H1 (cell line): ENCODE data around the gene UTS2B. TPM values are rescaled to one million over a fixed set of nuclear protein-coding genes. Genes with fewer than 3 reads are reported as not detected.

ENCODE experiments used
- CTCF ChIA-PET: fragments of 300-600 bp; sonication (Branson Sonifier 250); formaldehyde crosslinking; loops from one replicate; lab custom pipeline; 2021; ENCODE audit not compliant: partially characterized antibody; lab: Charles Lee
- POLR2A ChIA-PET: fragments of 300-600 bp; sonication (Branson Sonifier 250); formaldehyde crosslinking; loops from one replicate; lab custom pipeline; 2021; ENCODE audit warnings: inconsistent platforms; ENCODE audit not compliant: partially characterized antibody; lab: Charles Lee
- DNase-seq, 2 experiments: peaks; one replicate each; pipeline versions ENCODE4 v3.0.0 to v3.0.0-alpha.2; 2010 to 2022; ENCODE audit warnings: low spot score in 2 of 2, low read depth in 1 of 2, mixed read lengths in 1 of 2
- FAIRE-seq: peaks from 2 replicates; lab custom pipeline; 2011; peaks lifted over from hg19 to GRCh38; lab: Jason Lieb, UNC
- H2AFZ ChIP-seq: 2 replicates; pipeline ENCODE4 v1.8.1; 2012; ENCODE audit warnings: low read length, inconsistent platforms
- H2AK5ac ChIP-seq: 2 replicates; pipeline ENCODE4 v1.6.1; 2013; ENCODE audit warnings: low read depth, low read length
- H2BK120ac ChIP-seq: replicated peaks from 2 replicates; pipeline ENCODE3; 2013; ENCODE audit warnings: low read depth, low read length, inconsistent platforms
- H2BK12ac ChIP-seq: 2 replicates; pipeline ENCODE4 v1.6.1; 2013; ENCODE audit warnings: low read depth, low read length
- H2BK15ac ChIP-seq: 2 replicates; pipeline ENCODE4 v1.6.1; 2013; ENCODE audit warnings: low read length
- H2BK20ac ChIP-seq: 2 replicates; pipeline ENCODE4 v1.6.1; 2013; ENCODE audit warnings: low read length
- H2BK5ac ChIP-seq: 2 replicates; pipeline ENCODE4 v1.6.1; 2013; ENCODE audit warnings: low read depth, low read length
- H3K14ac ChIP-seq: 2 replicates; pipeline ENCODE4 v1.6.1; 2013; ENCODE audit warnings: inconsistent platforms; ENCODE audit not compliant: insufficient read length
- H3K18ac ChIP-seq: 2 replicates; pipeline ENCODE4 v1.6.1; 2013; ENCODE audit warnings: low read length; ENCODE audit errors: extremely low read depth
- H3K23ac ChIP-seq: 2 replicates; pipeline ENCODE4 v1.6.1; 2013; ENCODE audit warnings: inconsistent platforms; ENCODE audit not compliant: insufficient read length
- H3K23me2 ChIP-seq: 2 replicates; pipeline ENCODE4 v1.6.1; 2013; ENCODE audit warnings: low read depth, low read length
- H3K27ac ChIP-seq: 2 replicates; pipeline ENCODE4 v1.6.1; 2011; ENCODE audit warnings: low read depth, low read length, inconsistent platforms
- H3K27me3 ChIP-seq, 4 experiments: replicated peaks in 1 of 4; 1 replicate in 1 of 4; 2 replicates in 3 of 4; pipeline versions ENCODE4 v1.6.1 to v1.8.1; 2011 to 2013; ENCODE audit warnings: low read length in 3 of 4, mild to moderate bottlenecking in 3 of 4, inconsistent platforms in 2 of 4, mixed read lengths in 2 of 4, moderate library complexity in 1 of 4; ENCODE audit not compliant: control insufficient read depth in 3 of 4, insufficient read depth in 3 of 4; ENCODE audit errors: extremely low read depth in 1 of 4
- H3K36me3 ChIP-seq, 4 experiments: 2 replicates each; pipeline versions ENCODE4 v1.6.1 to v1.8.1; 2011 to 2013; ENCODE audit warnings: mild to moderate bottlenecking in 4 of 4, low read length in 3 of 4, moderate library complexity in 2 of 4, control low read depth in 1 of 4, inconsistent platforms in 1 of 4; ENCODE audit not compliant: insufficient read depth in 4 of 4, control insufficient read depth in 2 of 4
- H3K4ac ChIP-seq: replicated peaks from 2 replicates; pipeline ENCODE3; 2013; ENCODE audit warnings: low read length, low read depth, mixed read lengths, inconsistent platforms; ENCODE audit not compliant: insufficient read length
- H3K4me1 ChIP-seq, 4 experiments: replicated peaks in 1 of 4; 1 replicate in 1 of 4; 2 replicates in 3 of 4; pipeline versions ENCODE4 v1.6.1 to v1.8.1; 2011 to 2013; ENCODE audit warnings: low read length in 3 of 4, inconsistent platforms in 2 of 4, mixed read lengths in 1 of 4; ENCODE audit not compliant: insufficient read depth in 4 of 4, control insufficient read depth in 3 of 4
- H3K4me2 ChIP-seq, 2 experiments: 2 replicates each; pipeline versions ENCODE4 v1.6.1 to v1.8.1; 2011 to 2013; ENCODE audit warnings: low read depth in 2 of 2, low read length in 2 of 2, control low read depth in 1 of 2, inconsistent platforms in 1 of 2, mild to moderate bottlenecking in 1 of 2; ENCODE audit not compliant: insufficient read depth in 1 of 2
- H3K4me3 ChIP-seq, 4 experiments: fragments of 200-600, 300-600 bp in 1 of 4; sonication (generic), shearing (Covaris generic), sonication (Bioruptor Twin) in 1 of 4; 2 replicates each; pipeline versions ENCODE4 v1.5.1 to v1.8.1; 2011 to 2016; ENCODE audit warnings: low read length in 4 of 4, low read depth in 3 of 4, control low read depth in 2 of 4, inconsistent platforms in 2 of 4, mild to moderate bottlenecking in 2 of 4, mixed read lengths in 1 of 4, moderate library complexity in 1 of 4; ENCODE audit not compliant: insufficient read depth in 2 of 4; ENCODE audit errors: extremely low read depth in 1 of 4
- H3K56ac ChIP-seq: replicated peaks from 2 replicates; pipeline ENCODE3; 2013; ENCODE audit warnings: low read depth, mild to moderate bottlenecking, mixed read lengths, low read length, inconsistent platforms; ENCODE audit not compliant: insufficient read length
- H3K79me1 ChIP-seq: 2 replicates; pipeline ENCODE4 v1.6.1; 2013; ENCODE audit warnings: low read depth, low read length, control low read depth
- H3K79me2 ChIP-seq, 2 experiments: 2 replicates each; pipeline versions ENCODE4 v1.6.1 to v1.8.1; 2012 to 2013; ENCODE audit warnings: low read length in 2 of 2, mild to moderate bottlenecking in 2 of 2, inconsistent platforms in 1 of 2; ENCODE audit not compliant: insufficient read depth in 2 of 2, control insufficient read depth in 1 of 2
- H3K9ac ChIP-seq, 4 experiments: replicated peaks in 1 of 4; 1 replicate in 1 of 4; 2 replicates in 3 of 4; pipeline versions ENCODE4 v1.6.1 to v1.8.1; 2011 to 2013; ENCODE audit warnings: low read depth in 3 of 4, low read length in 3 of 4, control low read depth in 2 of 4, mild to moderate bottlenecking in 2 of 4, moderate library complexity in 2 of 4, inconsistent platforms in 1 of 4; ENCODE audit errors: extremely low read depth in 1 of 4
- H3K9me3 ChIP-seq, 2 experiments: 2 replicates each; pipeline versions ENCODE4 v1.6.1 to v1.8.1; 2012 to 2013; ENCODE audit warnings: mild to moderate bottlenecking in 2 of 2, moderate library complexity in 2 of 2, control low read depth in 1 of 2, inconsistent platforms in 1 of 2, low read depth in 1 of 2, low read length in 1 of 2, mixed read lengths in 1 of 2; ENCODE audit not compliant: insufficient read depth in 2 of 2
- H4K20me1 ChIP-seq, 2 experiments: replicated peaks in 1 of 2; 2 replicates each; pipeline versions ENCODE3 to v1.8.1; 2011 to 2013; ENCODE audit warnings: inconsistent platforms in 2 of 2, low read length in 2 of 2, mild to moderate bottlenecking in 1 of 2; ENCODE audit not compliant: insufficient read depth in 2 of 2, control insufficient read depth in 1 of 2
- H4K5ac ChIP-seq: 2 replicates; pipeline ENCODE4 v1.6.1; 2013; ENCODE audit warnings: low read length, low read depth, mixed read lengths, inconsistent platforms; ENCODE audit not compliant: insufficient read length
- H4K8ac ChIP-seq: 2 replicates; pipeline ENCODE4 v1.8.0; 2013; ENCODE audit warnings: mild to moderate bottlenecking, moderate library complexity, low read length, inconsistent platforms; ENCODE audit not compliant: insufficient read depth; ENCODE audit errors: extremely low read depth
- H4K91ac ChIP-seq: replicated peaks from 2 replicates; pipeline ENCODE3; 2013; ENCODE audit warnings: low read length, mixed read lengths, inconsistent platforms; ENCODE audit not compliant: insufficient read length
- KDM1A ChIP-seq: fragments of 200-600, 300-600 bp; sonication (generic); IDR thresholded peaks from 2 replicates; pipeline ENCODE4 v1.7.1; 2016; ENCODE audit warnings: mild to moderate bottlenecking, low read length, borderline replicate concordance
- YY1 ChIP-seq: IDR thresholded peaks from 2 replicates; pipeline ENCODE4 v1.6.1; 2011; ENCODE audit warnings: low read depth, mild to moderate bottlenecking, low read length
- WGBS, 2 experiments: shearing (Covaris generic) in 1 of 2; methylation state at CpG; one replicate each; pipeline versions ENCODE4 v1.1.6 to v1.1.7; 2013 to 2015; ENCODE audit warnings: low lambda C conversion rate in 2 of 2, mixed read lengths in 2 of 2, inconsistent platforms in 1 of 2, low coverage in 1 of 2, missing lambda C conversion rate in 1 of 2; ENCODE audit not compliant: insufficient replicate concordance in 2 of 2, insufficient coverage in 1 of 2, insufficient read length in 1 of 2; ENCODE audit errors: extremely low coverage in 1 of 2, missing lambda C conversion rate in 1 of 2; 5-methylcytosine and 5-hydroxymethylcytosine counted together
- polyA plus RNA-seq, 7 experiments: library from polyadenylated mRNA; depleted of rRNA in 3 of 7; stranded (reverse) in 5 of 7; unstranded in 2 of 7; fragments of >200 nt in 5 of 7; fragments of 200-250 nt in 2 of 7; gene quantifications; 1 replicate in 5 of 7; 2 replicates in 1 of 7; 4 replicates in 1 of 7; pipeline versions ENCODE4 v1.2.1 to v1.2.3, GENCODE V29; 2011 to 2013; ENCODE audit warnings: missing spikeins in 2 of 7, mixed read lengths in 2 of 7
- total RNA-seq: library from RNA; stranded (reverse); fragmentation: NEBNext Ultra II Directional; extraction: Animal tissue kit (Norgen Biotek cat#: 25700); gene quantifications from 2 replicates; pipeline ENCODE4 v1.2.1, GENCODE V29; 2021

Gene UTS2B
- total and polyA plus RNA-seq, 2 of the 8 experiments (the other 6 are each of a cell fraction or from before 2014, with no cell fraction given), result not detected

DNA sequence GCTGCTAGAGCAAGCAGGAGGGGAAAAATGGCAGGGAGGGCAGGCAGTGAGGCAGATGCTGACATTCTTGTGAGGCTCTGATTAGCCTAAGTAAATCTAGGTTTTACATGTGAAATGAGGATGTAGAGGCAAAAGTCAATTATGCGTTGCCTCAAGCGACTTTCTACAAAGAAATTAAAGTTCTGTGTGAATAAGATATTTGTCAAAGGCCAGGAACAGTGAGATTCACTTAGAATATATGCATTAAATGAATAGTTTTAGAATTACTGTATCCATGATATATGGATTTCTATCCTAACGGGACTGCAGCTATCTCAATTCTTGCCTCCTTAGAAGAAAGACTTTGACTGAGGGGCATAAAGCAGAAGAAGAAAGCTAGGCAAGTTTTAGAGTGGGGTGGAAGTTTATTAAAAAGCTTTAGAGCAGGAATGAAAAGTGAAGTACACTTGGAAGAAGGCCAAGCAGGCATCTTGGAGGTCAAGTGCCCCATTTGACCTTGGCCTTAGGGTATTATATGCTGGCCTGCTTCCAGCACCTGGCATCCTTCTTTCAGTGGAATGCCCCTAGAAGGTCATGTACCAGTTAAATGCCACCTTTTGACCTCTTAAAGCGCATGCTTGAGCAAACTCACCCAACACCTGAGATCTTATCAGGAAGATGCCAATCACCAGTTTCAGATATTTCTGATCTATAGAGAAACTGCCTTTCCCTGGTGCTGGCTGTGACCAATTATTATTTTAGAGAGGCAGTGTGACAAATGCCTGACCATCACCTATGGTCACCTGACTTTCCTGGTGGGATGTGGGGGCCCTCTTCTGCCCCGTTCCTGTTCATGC is 93.1 kb downstream of the UTS2B start:
- no peak overlapping the region for H2BK120ac ChIP-seq
- no peak overlapping the region for H2BK15ac ChIP-seq
- H3K56ac ChIP-seq, result no peak overlapping the region
- H3K4me2 ChIP-seq, result no peak overlapping the region
- DNase-seq (no peak), FAIRE-seq (no peak)
- no peak overlapping the region for H3K4me3 ChIP-seq
- no peaks in the 10 kb centered on the region for H3K9me3 ChIP-seq
- no peak overlapping the region for H4K8ac ChIP-seq
- no peak for TF ChIP-seq KDM1A
- TF ChIP-seq YY1, result 0 out of 2 replicates have a peak, but pooled peaks have one; percentile 4
- TF ChIP-seq, all 59 proteins: peak for 1
- H3K27ac ChIP-seq, result no peak overlapping the region
- H4K91ac ChIP-seq, result no peak overlapping the region
- H4K20me1 ChIP-seq, result no peaks in the 10 kb centered on the region
- 77% methylated on average over 5 of the region's 5 CpGs; no CpG with 5 or more reads in 1 of the 2 experiments for WGBS, 2 experiments
- CTCF ChIA-PET, result interaction anchor here (1.4 kb wide), 1 partner anchor 12 kb away, joined by 3 read pairs; no protein-coding TSS in a partner anchor
- H3K4me1 ChIP-seq, result peaks cover 0 to 14% (median 2%) of the 10 kb centered on the region in 4 experiments; a peak in 3 of 7 replicates
- H3K18ac ChIP-seq, result no peak overlapping the region; the same call in 1 of the 2 replicates
- H3K9ac ChIP-seq, result no peak overlapping the region
- no peaks in the 10 kb centered on the region for H3K27me3 ChIP-seq
- no peak overlapping the region for H3K4ac ChIP-seq
- no peak overlapping the region for H2AK5ac ChIP-seq
- no peak overlapping the region for H2BK12ac ChIP-seq
- no peaks in the 10 kb centered on the region for H3K36me3 ChIP-seq
- H4K5ac ChIP-seq, result no peak overlapping the region
- H2AFZ ChIP-seq, result no peak overlapping the region
- POLR2A ChIA-PET, result no interaction called here
- no peak overlapping the region for H2BK20ac ChIP-seq
- H2BK5ac ChIP-seq, result no peak overlapping the region
- H3K79me2 ChIP-seq, result no peaks in the 10 kb centered on the region
- no peaks in the 10 kb centered on the region for H3K23me2 ChIP-seq
- no peak overlapping the region for H3K23ac ChIP-seq
- H3K14ac ChIP-seq, result no peak overlapping the region
- H3K79me1 ChIP-seq, result no peaks in the 10 kb centered on the region
